GM18861 (cell line): ENCODE results near the gene S100Z.
"Not testable (repeated sequence)": the region's sequence is repeated elsewhere in the genome, so short reads cannot be mapped to it uniquely, and the experiment has no call there.

Experiments
- ATAC-seq: cut with Tn5 transposase; IDR thresholded peaks from one replicate; pipeline ENCODE4 v1.9.1; 2021; ENCODE audit not compliant: unreplicated experiment

The S100Z gene

DNA sequence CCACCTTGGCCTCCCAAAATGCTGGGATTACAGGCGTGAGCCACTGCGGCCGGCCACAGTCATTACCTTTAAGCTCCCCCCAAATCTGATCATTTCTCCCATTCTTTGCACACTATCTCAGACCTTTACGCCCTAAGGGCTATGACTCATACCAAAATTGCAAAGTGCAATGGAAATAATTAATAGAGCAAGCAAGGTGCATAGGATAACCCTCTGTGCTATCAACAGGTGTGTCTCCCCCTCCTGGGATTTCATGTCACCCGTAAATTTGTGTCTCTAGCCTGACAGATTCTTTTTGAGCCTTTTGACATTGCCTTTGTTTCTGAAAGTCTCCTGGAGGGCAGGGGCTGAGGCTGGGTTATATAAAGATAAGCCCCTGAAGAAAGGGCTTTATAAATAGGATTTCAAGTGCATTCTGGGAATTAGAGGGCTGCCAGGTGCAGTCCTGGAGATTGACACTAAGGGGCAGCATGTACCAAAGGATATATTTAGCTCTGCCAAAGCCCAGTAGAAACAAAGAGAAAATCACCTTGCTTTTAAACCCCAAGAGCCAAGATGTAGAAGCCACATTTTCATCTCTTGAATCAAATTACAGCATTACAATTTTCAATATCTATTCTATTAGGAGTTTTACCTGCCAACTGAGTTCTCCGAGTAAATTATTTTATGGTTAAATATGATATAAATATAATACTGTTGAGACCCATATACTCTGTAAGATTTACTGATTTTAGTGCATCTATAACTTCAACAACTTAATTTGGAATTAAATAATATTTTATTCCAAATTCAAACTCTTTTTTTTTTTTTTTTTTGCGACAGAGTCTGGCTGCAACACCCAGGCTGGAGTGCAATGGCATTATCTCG, 18.2 kb downstream of the S100Z start:
- no peak for ATAC-seq

DNA sequence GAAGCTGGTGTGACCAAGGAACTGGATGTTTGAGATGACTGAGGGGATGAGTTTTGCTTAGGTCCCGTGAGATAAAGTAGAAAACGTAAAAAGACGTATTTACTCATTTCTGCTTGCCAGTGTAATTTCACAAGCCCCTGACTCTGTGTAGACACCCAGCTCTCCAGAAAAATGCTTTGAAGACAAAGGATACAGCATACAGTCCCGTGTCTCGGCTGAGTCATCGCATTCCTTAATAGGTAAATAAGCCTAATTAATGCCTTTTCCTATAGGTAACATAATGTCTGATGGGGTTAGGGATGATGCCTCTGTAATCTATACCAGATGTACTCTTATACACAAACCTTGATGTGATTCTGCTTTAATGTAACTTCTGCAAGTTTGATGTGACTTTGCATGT, 20.2 kb downstream of the S100Z start:
- no peak for ATAC-seq

DNA sequence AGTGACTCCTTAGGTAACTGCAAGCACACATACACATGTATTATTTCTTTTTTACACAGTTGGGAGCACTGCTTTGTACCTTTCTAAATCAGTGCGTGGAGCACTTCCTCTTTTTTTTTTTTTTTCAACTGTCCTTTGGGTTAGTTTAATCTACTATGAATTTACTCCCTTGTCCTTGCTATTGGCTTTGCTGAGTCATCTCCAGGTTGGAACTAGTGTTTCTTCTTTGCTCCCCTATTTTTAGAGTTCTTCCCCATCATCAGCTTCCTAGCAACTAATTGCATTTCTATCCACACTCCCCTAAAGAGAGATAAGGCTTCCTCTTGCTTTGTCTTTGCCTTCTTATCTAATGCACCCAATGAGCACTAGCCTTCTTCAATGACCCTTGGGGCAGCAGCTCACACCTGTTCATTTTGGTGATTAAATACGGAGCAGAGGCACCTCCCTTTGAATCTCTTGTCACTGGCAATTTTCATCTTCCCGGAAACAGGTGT, 24.3 kb downstream of the S100Z start:
- ATAC-seq: no peak

DNA sequence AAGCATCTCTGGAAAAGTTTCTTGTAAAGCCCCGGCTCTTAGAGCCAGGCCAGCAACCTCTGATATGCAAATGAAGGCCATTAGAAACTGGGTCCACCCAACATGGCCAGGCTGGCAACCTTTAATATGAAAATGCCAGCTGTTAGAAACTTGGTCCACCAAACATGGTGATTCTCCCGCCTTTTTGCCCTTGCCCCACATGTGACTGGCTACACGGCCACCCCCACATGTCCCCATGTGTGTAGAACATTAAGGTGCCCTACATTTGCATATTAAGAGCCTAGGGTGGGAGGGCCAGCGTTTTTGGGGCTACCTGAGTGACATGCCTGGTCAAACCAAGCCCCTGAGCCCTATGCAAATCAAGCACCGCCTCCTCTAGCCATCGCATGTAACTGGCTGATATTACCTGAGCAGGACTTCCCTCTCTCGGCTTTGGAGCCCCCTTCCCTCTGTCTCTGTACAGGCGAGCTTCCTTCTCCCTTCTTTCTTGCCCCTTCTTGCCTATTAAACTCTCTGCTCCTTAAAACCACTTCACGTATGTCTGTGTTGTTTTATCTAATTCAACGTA, 39.0 kb downstream of the S100Z start:
- ATAC-seq: no peak

GRCh38 chr5:76893294-76893693, 43.5 kb downstream of the S100Z start:
- ATAC-seq: no peak

DNA sequence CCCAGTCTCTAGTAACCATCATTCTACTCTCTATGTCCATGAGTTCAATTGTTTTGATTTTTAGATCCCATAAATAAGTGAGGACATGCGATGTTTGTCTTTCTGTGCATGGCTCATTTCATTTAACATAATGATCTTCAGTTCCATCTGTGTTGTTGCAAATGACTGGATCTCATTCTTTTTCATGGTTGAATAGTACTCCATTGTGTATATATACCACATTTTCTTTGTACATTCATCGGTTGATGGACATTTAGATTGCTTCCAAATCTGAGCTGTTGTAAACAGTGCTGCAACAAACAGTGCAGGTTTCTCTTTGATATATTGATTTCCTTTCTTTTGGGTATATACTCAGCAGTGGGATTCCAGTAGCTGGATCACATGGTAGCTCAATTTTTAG, 46.4 kb downstream of the S100Z start:
- ATAC-seq: no peak

DNA sequence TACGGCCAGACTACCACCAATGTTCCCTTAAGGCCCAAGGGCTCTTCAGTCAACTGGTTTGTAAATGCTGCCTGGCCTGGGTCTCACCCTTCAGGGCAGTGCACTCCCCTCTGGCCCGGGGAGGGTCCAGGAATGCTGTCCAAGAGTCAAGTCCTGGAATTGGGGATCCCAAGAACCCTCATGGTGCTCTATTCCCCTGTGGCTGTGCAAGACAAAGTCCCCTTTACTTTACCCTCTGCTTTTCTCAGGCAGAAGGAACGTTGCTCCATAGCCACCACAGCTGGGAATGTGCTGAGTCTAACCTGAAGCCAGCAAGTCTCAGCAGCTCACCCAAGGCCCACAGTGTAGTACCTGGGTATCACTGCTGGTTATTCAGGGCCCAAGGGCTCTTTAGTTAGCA, 51.7 kb downstream of the S100Z start:
- ATAC-seq: no peak

DNA sequence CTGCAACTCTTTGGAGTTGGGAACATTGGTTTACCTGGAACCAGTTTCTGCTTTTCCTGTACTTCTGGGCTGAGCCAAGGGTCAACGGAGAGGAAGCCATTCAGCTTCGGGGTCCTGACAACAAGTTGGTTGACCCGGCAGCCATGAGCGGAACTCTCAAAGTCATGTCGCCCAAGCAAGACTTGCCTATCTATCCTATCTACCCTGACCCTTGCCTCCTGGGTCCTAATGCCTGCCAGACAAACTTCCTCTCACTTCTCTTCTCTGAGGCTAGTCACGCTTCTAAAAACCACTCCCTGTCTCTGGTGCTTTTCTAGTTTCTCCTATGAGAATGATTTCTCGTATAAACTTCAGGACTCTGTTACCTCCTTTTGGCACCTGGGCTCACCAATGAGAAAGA, 58.4 kb downstream of the S100Z start:
- no peak for ATAC-seq

DNA sequence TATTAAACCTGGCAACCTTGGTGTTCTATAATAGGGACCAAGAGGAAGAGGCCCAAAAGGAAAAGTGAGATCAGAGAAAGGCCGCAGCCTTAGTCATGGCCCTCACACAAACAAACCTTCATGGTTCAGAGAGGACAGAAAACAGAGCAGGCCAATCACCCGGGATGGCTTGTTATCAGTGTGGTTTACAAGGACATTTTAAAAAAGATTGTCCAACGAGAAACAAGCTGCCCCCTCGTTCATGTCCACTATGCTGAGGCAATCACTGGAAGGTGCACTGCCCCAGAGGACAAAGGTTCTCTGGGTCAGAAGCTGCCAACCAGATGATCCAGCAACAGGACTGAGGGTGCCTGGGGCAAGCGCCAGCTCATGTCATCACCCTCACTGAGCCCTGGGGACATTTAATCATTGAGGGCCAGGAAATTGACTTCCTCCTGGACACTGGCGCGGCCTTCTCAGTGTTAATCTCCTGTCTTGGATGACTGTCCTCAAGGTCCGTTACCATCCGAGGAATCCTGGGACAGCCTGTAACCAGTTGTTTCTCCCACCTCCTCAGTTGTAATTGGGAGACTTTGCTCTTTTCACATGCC, 60.6 kb downstream of the S100Z start:
- not testable (repeated sequence) for ATAC-seq

DNA sequence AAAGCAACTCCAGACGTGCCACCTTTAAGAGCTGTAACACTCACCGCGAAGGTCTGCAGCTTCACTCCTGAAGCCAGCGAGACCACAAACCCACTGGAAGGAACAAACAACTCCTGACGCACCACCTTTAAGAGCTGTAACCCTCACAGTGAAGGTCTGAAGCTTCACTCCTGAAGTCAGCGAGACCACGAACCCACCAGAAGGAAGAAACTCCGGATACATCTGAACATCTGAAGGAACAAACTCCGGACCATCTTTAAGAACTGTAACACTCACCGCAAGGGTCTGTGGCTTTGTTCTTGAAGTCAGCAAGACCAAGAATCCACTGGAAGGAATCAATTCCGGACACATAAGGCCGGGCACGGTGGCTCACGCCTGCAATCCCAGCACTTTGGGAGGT, 64.9 kb downstream of the S100Z start:
- ATAC-seq: not testable (repeated sequence)

GRCh38 chr5:76918539-76918938, 68.7 kb downstream of the S100Z start:
- no peak for ATAC-seq

DNA sequence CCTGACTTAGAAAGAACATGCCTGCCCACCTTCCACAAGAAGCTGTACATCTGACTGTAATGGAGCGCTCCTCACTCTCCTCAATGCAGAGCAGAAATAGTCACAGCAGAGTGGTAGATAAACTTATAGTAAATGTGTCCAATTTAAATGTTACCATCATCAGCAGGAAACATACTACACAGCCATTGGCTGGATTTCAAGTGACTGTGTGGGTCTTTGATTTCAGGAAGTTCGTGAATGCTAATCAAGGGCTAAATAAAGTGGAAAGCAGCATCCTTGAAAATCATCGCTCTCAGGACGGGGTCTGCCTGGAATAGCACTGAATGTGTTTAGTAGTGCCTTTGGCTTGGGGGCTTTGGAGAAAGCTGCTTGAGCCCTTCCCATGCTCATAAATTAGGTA, 70.7 kb downstream of the S100Z start:
- no peak for ATAC-seq

DNA sequence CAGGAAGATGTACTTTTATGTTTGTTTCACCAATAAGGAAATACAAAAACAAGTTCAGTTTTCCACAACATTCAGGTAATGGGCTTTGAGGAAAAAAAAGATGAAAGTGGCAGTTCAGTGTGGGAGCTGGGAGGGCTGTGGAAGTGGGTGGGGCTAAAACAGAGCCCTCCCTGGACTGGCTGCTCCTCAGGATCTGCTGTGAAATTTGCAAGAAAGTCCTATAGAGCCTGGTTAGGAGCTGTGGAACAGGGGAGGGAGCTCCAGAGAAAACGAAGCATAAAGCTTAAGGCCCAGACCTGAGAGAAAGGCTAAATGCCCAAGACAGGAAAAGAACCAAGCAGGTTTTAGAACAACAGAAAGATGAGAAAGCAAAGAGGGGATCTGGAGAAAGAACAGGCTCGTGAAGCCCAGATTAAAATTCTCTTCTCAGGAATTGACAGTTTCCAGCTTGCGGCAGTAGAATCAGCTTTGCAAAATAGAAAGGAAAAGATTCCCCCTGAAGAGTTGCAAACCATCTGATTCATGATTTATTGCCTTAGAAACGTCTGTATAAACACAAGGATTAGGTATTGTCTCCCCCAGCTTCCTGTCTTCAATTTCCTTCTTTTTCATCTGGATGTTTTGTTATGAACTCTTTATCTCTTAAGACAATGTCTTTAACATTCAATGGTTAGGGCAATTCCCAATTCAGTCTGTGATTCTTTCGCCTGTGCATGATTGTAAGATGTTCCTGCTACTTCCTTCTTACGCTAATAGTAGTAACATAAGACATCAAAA, 76.7 kb downstream of the S100Z start:
- ATAC-seq: no peak

DNA sequence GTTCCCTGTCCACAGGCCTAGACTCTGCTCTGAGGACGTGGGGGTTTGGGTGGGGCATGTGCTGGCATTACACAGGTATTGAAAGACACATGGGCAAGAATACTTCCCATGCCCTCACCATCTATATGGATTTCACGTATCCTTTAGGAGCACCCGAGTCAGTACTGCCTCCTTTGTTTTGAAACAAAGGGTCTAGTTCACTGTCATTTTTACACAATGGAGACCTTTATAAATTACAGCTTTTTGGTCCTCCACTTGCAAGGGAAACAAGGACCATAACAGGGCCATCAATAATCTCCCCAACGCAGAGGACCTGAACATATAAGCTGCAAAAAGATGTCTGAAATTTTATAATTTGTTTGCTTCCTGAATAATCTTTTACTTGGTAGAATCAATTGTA, 78.1 kb downstream of the S100Z start:
- no peak for ATAC-seq

GRCh38 chr5:76930083-76930482, 80.3 kb downstream of the S100Z start:
- no peak for ATAC-seq

DNA sequence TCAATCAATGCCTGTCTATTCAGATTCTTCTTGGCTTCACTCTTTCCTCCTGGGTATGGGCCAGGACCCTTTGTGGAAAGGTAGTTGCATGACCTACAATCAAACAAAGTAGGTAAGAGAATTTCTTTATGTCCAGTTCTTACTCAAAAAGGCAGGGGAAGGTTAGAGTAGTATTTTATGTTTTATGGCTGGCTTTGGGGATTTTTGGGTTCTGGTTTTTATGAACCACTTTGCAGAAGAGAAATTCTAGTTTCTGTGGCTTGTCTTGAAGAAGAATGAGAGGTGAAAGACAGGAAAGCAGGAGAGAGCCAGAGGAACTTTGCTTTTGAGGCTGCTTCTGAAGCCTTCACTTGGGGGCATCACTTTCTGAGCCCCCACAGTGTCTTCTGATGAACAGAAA, 88.4 kb downstream of the S100Z start:
- ATAC-seq: no peak

DNA sequence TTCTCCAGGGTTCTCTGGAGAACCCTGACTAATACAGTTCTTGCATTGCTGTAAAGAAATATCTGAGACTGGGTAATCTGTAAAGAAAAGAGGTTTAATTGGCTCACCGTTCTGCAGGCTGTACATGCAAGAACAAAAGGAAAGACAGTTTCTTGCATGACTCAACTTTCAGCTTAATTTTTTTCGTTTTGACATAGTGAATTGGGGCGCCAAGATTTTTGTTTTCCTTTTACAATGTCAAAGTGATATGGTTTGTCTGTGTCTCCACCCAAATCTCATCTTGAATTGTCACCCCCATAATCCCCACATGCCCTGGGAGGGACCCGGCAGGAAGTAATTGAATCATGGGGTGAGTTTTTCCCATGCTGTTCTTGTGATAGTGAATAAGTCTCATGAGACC, 91.2 kb downstream of the S100Z start:
- no peak for ATAC-seq

DNA sequence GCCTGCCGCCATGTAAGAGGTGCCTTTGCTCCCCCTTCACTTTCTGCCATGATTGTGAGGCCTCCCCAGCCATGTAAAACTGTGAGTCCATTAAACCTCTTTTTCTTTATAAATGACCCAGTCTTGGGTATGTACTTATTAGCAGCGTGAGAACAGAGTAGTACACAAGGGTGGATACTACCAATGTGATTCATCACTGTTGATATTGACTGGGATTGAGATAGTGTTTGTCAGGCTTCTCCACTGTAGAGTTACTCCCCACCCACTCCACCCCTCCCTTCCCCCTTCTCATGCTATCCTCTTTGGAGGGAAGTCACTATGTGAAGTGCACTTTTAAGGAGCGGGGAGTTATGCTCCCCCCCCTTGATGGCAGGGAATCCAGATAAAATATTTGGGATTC, 91.6 kb downstream of the S100Z start:
- no peak for ATAC-seq

GRCh38 chr5:76942581-76942980, 92.8 kb downstream of the S100Z start:
- ATAC-seq: no peak

DNA sequence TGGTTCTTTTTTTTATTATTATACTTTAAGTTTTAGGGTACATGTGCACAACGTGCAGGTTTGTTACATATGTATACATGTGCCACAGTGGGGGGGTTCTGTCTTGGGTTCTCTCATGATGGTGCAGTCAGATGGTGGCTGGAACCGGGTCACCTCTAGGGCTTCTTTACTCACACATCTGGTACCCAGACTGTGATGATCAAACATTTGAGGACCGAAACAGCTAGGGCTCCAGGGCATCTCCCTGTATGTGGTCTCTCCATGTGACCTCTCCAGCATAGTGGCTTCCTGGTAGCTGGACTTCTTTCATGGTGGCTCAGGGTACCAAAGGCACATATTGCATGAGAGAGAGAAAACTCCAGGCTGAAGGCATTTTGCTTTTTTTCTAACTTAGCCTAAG, 93.2 kb downstream of the S100Z start:
- ATAC-seq: no peak

DNA sequence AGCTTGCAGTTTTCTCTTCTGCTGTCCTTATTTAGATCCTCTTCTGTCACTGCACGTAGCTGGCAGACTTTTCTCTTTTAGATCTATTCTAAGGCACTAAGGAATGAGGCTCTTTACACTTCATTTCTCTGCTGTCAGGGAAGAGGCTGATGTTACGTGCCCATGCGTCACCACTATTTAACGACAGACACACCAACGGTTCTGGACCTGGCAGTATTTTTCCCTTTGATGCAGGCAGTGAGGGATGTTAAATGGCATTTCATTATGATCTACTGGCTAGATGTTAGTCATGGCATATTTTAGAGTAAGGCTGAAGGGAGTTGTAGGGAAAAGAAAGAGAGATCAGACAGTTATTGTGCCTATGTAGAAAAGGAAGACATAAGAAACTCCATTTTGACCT, 94.8 kb downstream of the S100Z start:
- no peak for ATAC-seq
